GM18867 (cell line): ENCODE data around the gene SLC25A10.
A peak's percentile ranks its signal among the peaks of the same experiment; 100 is the strongest.
"Not testable (repeated sequence)": the region's sequence is repeated elsewhere in the genome, so short reads cannot be mapped to it uniquely, and the experiment has no call there.

Source experiments
- ATAC-seq: cut with Tn5 transposase; IDR thresholded peaks from one replicate; pipeline ENCODE4 v1.9.1; 2021; ENCODE audit warnings: mild to moderate bottlenecking, moderate library complexity; ENCODE audit not compliant: unreplicated experiment

SLC25A10 gene

GRCh38 chr17:81711814-81712467 lies at the start of gene SLC25A10:
TSS of gene SLC25A10 (plus strand) at chr17:81712284. CDS start at chr17:81712427, 143 bp downstream.
- ATAC-seq = peak; percentile 60

- no peak for ATAC-seq
Observed at GRCh38 chr17:81664051-81664470, 48.0 kb upstream of the SLC25A10 start.

- no peak for ATAC-seq
Observed at GRCh38 chr17:81665205-81666091, 46.6 kb upstream of the SLC25A10 start.

- no peak for ATAC-seq
Observed at GRCh38 chr17:81666092-81666341, 46.1 kb upstream of the SLC25A10 start.

GRCh38 chr17:81666342-81667191 lies 45.5 kb upstream of the SLC25A10 start, which contains the start of the genes CCDC137 and OXLD1:
TSS of gene CCDC137 (plus strand) at chr17:81666737. CDS start at chr17:81666767, 30 bp downstream.
TSS of gene OXLD1 (minus strand) at chr17:81666605. CDS start at chr17:81666577, 28 bp downstream.
- peak; percentile 91 for ATAC-seq

- no peak for ATAC-seq
Observed at GRCh38 chr17:81667754-81668153, 44.3 kb upstream of the SLC25A10 start.

GRCh38 chr17:81672504-81672903 lies 39.6 kb upstream of the SLC25A10 start:
- ATAC-seq = no peak

- ATAC-seq = no peak
Observed at GRCh38 chr17:81672954-81673353, 39.1 kb upstream of the SLC25A10 start.

- ATAC-seq = no peak
Observed at GRCh38 chr17:81673561-81674258, 38.4 kb upstream of the SLC25A10 start.

- not testable (repeated sequence) for ATAC-seq
Observed at GRCh38 chr17:81675515-81676221, 36.4 kb upstream of the SLC25A10 start.

GRCh38 chr17:81676906-81677305 lies 35.2 kb upstream of the SLC25A10 start:
- ATAC-seq = no peak

- ATAC-seq = no peak
Observed at GRCh38 chr17:81680150-81680549, 31.9 kb upstream of the SLC25A10 start.

GRCh38 chr17:81681672-81682071 lies 30.4 kb upstream of the SLC25A10 start:
- no peak for ATAC-seq

- ATAC-seq = no peak
Observed at GRCh38 chr17:81682565-81683207, 29.4 kb upstream of the SLC25A10 start.

GRCh38 chr17:81683208-81683583 lies 28.9 kb upstream of the SLC25A10 start:
- ATAC-seq = peak; percentile 2

GRCh38 chr17:81683584-81684441 lies 28.3 kb upstream of the SLC25A10 start, which contains the start of the genes ARL16 and HGS:
TSS of gene ARL16 (minus strand) at chr17:81683797. CDS start at chr17:81683753, 44 bp downstream.
TSS of gene HGS (plus strand) at chr17:81684011. CDS start at chr17:81684067, 56 bp downstream.
- ATAC-seq = peak; percentile 90

- peak; percentile 5 for ATAC-seq
Observed at GRCh38 chr17:81684442-81684911, 27.6 kb upstream of the SLC25A10 start.

GRCh38 chr17:81685108-81685507 lies 27.0 kb upstream of the SLC25A10 start:
- ATAC-seq = no peak
